PFSK-1 (cell line): Measurements from ENCODE around the gene GRIA3.

Experiments
- FOXP2 ChIP-seq: optimal IDR thresholded peaks from 2 replicates; pipeline ENCODE3; 2011; ENCODE audit warnings: borderline replicate concordance, control low read depth, inconsistent platforms; ENCODE audit not compliant: insufficient read depth; ENCODE audit errors: extremely low read length, extremely low read depth
- POLR2AphosphoS5 ChIP-seq: IDR thresholded peaks from 2 replicates; pipeline ENCODE4 v1.6.1; 2012; ENCODE audit warnings: low read depth, mild to moderate bottlenecking, control low read depth, low read length, moderate library complexity
- REST ChIP-seq, 2 experiments: IDR thresholded peaks; 2 replicates each; pipeline versions ENCODE4 v1.6.1 to v1.8.0; 2011 to 2012; ENCODE audit warnings: low read depth in 2 of 2, low read length in 2 of 2, control low read depth in 1 of 2, inconsistent platforms in 1 of 2, mild to moderate bottlenecking in 1 of 2, moderate library complexity in 1 of 2; ENCODE audit not compliant: insufficient read depth in 1 of 2
- SIN3A ChIP-seq: IDR thresholded peaks from 2 replicates; pipeline ENCODE4 v1.6.1; 2012; ENCODE audit warnings: mild to moderate bottlenecking, low read length, moderate library complexity, borderline replicate concordance; ENCODE audit not compliant: insufficient read depth
- TAF1 ChIP-seq: IDR thresholded peaks from 2 replicates; pipeline ENCODE4 v1.6.1; 2012; ENCODE audit warnings: low read length, control low read depth, borderline replicate concordance; ENCODE audit not compliant: insufficient read depth

DNA sequence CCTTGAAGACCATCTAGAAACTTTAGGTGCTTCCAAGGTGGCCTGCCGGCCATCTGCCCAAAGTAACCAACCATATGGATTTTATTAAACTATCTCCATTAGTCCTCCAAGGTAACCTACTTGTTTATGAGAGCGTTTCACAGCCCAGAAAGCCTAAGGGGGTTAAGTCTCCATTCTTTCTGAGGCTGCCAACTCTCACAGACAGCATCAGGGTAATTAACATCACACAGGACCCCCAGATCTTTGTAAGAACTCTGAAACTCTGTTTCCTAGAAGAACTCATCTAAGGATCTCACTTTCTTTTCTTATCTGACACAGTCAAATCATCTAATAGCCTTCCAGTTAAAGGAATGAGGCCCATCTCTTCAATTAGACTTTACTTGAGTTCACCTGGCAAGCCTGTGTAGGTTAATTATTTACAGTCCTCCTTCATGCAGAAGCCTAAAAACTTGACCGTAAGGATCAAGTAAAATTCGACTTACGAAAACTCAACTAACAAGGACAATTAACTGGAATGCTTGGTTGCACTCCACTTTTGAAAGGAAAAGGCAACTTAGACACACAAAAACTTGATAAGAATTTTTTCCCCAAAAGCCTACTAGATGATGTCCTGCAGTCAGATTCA is 252.5 kb downstream of the GRIA3 start:
- TF ChIP-seq REST (IDR thresholded peaks at IDR 0.05; ENCODE audit: insufficient read depth in 1 of 2, low read depth in 2 of 2, low read length in 2 of 2): no peak
- no peak for TF ChIP-seq TAF1
- TF ChIP-seq POLR2AphosphoS5: no peak
- no peak for TF ChIP-seq SIN3A
- no peak for TF ChIP-seq FOXP2
